Measurements from ENCODE around the gene ASB12. TPM values are rescaled to one million over a fixed set of nuclear protein-coding genes. Genes with fewer than 3 reads are reported as not detected.

Gene ASB12
- total RNA-seq, 2 experiments from 2014 or later, result 0.27 TPM; not detected in 1

DNA sequence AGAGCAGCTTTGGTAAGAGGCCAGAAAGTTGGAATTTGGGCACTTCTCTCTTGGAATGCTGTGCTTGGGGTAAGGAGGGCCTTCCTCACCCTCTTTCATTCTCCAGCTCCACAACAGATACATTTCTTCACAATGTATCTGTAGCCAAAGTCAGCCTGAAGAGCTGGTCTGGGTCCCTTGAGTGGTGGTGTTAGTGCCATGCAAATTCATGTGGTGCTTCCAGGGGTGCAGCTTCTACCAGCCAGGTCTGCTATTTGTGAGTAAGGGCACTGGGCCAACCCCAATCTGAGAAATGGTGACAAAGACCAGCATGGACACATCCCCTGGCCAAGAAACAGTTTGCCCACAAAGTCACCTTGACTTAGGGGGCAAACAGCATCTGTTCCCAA lies 42.7 kb downstream of the ASB12 start:
- DNase-seq, result no peak
- no peak for ATAC-seq
- Mint-ChIP-seq H3K36me3 (ENCODE audit: low read depth) (peaks cover 8% of the 10 kb centered on the region), H3K4me3 (no peak overlapping the region), H3K27me3 (no peaks in the 10 kb centered on the region), H3K4me1 (ENCODE audit: low read depth) (no peaks in the 10 kb centered on the region), H3K9me3 (no peaks in the 10 kb centered on the region), H3K27ac (no peak overlapping the region)
- TF ChIP-seq, protein P1, sequence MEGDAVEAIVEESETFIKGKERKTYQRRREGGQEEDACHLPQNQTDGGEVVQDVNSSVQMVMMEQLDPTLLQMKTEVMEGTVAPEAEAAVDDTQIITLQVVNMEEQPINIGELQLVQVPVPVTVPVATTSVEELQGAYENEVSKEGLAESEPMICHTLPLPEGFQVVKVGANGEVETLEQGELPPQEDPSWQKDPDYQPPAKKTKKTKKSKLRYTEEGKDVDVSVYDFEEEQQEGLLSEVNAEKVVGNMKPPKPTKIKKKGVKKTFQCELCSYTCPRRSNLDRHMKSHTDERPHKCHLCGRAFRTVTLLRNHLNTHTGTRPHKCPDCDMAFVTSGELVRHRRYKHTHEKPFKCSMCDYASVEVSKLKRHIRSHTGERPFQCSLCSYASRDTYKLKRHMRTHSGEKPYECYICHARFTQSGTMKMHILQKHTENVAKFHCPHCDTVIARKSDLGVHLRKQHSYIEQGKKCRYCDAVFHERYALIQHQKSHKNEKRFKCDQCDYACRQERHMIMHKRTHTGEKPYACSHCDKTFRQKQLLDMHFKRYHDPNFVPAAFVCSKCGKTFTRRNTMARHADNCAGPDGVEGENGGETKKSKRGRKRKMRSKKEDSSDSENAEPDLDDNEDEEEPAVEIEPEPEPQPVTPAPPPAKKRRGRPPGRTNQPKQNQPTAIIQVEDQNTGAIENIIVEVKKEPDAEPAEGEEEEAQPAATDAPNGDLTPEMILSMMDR (IDR thresholded peaks at IDR 0.05), result no peak
- intact Hi-C loops (cut with micrococcal nuclease), result no loop called here
- POLR2A ChIA-PET, result interaction anchor here (2.0 kb wide), 1 partner anchor 18 kb away, joined by 5 read pairs; the partner anchor contains the start of gene AMER1
- CTCF ChIA-PET, result no interaction called here

DNA sequence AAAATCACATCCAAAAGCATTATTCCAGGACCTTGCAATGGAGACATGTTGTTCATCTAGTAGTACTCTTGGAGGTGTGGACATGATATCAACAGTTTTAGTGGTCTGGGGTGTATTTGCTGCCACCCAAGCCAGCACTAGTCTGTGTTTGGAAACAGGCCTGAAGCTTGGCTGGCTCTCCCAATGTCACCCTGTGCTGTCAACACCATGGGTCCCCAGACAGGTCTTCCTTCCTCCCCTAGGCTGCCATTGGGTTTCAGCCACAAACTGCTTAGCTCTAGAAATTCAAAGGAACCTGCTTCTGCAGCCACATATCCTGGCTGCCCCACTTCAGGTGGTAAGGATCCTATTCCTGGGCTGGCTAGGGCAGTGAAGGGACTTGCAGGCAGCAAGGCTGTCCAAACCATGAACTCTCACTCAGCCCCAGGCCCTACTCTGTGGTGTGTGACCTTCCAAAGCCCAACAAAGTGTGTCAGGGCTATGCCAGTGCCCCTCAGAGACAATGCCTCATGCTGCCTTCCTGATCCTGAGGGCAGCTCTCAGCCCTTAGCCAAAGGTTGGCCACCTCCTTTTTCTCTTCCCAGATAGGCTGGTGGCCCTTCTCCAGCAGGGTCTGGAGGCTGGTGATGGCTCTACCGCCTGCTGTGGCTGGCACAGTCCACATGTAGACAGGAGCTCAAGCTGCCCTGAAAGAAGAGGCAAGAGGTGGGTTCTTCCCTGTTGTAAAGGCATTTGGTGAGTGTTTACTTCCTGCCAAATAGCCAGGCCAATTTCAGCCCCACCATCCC lies 43.2 kb downstream of the ASB12 start:
- Mint-ChIP-seq H3K27ac (no peak overlapping the region), H3K4me3 (no peak overlapping the region), H3K9me3 (no peaks in the 10 kb centered on the region), H3K4me1 (ENCODE audit: low read depth) (no peaks in the 10 kb centered on the region), H3K27me3 (no peaks in the 10 kb centered on the region), H3K36me3 (ENCODE audit: low read depth) (peaks cover 7% of the 10 kb centered on the region)
- TF ChIP-seq, protein P1 (IDR thresholded peaks at IDR 0.05), result no peak
- intact Hi-C loops (cut with micrococcal nuclease), result no loop called here
- POLR2A ChIA-PET, result interaction anchor here (2.0 kb wide), 1 partner anchor 18 kb away, joined by 5 read pairs; the partner anchor contains the start of gene AMER1
- CTCF ChIA-PET, result no interaction called here
- no peak for ATAC-seq
- DNase-seq, result no peak

DNA sequence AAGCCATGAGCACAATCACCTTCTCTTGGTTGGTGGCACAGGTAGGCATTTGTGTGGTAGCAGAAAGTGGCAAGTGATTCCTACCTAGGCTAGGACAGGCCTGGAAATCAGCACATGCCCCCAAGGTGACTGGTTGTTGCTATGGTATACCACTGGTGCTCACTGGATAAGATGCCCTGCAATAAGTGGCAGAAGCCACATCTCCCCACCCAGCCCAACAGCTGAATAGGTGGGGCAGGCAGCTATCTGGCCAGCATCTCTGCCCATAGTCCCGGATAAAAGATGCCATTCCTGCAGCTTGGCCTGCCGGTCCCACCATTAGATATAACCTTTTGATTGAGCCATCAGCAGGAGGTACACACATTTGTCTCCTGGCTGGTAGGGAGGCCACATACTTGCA lies 46.0 kb downstream of the ASB12 start:
- no peaks in the 10 kb centered on the region for H3K9me3 Mint-ChIP-seq
- no peaks in the 10 kb centered on the region for H3K36me3 Mint-ChIP-seq (ENCODE audit: low read depth)
- H3K4me1 Mint-ChIP-seq (ENCODE audit: low read depth), result no peaks in the 10 kb centered on the region
- ATAC-seq (no peak), DNase-seq (no peak)
- ChIA-PET CTCF (no interaction called here), POLR2A (no interaction called here)
- H3K27me3 Mint-ChIP-seq, result no peaks in the 10 kb centered on the region
- TF ChIP-seq, protein P1 (IDR thresholded peaks at IDR 0.05), result no peak
- no peak overlapping the region for H3K27ac Mint-ChIP-seq
- intact Hi-C loops (cut with micrococcal nuclease), result no loop called here
- H3K4me3 Mint-ChIP-seq, result no peak overlapping the region

DNA sequence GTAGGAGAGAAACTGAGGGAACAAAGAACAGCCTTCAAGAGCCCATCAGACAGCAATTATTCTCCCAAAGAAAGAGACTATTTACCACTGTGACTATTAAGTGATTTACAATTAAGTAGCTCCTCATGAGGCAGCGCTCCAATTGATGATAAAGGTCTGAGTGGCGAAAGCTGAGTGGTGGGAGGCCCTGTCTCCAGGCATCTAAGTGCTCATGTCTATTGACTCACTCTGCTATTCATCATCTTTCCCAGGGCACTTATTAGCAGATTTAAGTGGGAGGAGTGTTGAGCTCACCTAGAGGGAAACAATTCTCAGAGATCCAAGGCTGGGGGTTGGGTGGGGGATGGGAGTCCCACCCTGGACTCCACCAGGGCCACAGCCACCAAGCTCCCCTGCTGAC lies 48.2 kb downstream of the ASB12 start:
- CTCF ChIA-PET, result no interaction called here
- TF ChIP-seq, protein P1 (IDR thresholded peaks at IDR 0.05), result no peak
- DNase-seq (no peak), ATAC-seq (no peak)
- Mint-ChIP-seq H3K4me3 (no peak overlapping the region), H3K27me3 (no peaks in the 10 kb centered on the region), H3K9me3 (no peaks in the 10 kb centered on the region), H3K27ac (no peak overlapping the region), H3K36me3 (ENCODE audit: low read depth) (no peaks in the 10 kb centered on the region), H3K4me1 (ENCODE audit: low read depth) (no peaks in the 10 kb centered on the region)
- POLR2A ChIA-PET, result no interaction called here
- intact Hi-C loops (cut with micrococcal nuclease), result no loop called here

DNA sequence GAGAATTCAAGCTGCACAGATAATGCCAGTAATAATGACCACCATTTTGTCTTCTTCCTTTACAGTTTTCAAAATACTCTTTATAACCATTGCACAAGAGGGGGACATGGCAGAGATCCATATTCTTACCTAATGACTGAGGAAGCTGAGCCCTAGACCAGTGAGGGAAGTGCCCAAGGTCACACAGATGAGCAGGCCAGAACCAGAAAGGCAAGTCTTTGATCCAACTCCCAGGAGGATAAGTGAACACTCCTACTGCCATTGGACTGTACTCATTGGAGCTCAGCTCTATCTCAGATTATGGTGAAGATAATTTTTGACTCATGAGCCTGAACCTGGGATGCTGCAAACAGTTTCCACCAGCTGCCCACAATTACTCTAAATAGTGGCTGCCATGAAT lies 53.5 kb downstream of the ASB12 start:
- H3K9me3 Mint-ChIP-seq, result no peaks in the 10 kb centered on the region
- TF ChIP-seq, protein P1 (IDR thresholded peaks at IDR 0.05), result no peak
- CTCF ChIA-PET, result no interaction called here
- no peak overlapping the region for H3K27ac Mint-ChIP-seq
- H3K4me1 Mint-ChIP-seq (ENCODE audit: low read depth), result no peaks in the 10 kb centered on the region
- intact Hi-C loops (cut with micrococcal nuclease), result no loop called here
- no peaks in the 10 kb centered on the region for H3K27me3 Mint-ChIP-seq
- no peak overlapping the region for H3K4me3 Mint-ChIP-seq
- no peaks in the 10 kb centered on the region for H3K36me3 Mint-ChIP-seq (ENCODE audit: low read depth)
- no peak for ATAC-seq
- DNase-seq, result no peak
- POLR2A ChIA-PET, result no interaction called here

Other genes with a start within 250 kb of the ASB12 start
- 1 to 10 TPM; 3.4 TPM for gene AMER1, start 24.9 kb downstream of the ASB12 start, total RNA-seq
- gene MTMR8, start 164.8 kb upstream of the ASB12 start, total RNA-seq, result 1 to 10 TPM; 4.7 to 4.8 TPM